T1000 (cell line): Measurements from ENCODE around the gene MRPS12.
"Not testable (repeated sequence)": the region's sequence is repeated elsewhere in the genome, so short reads cannot be mapped to it uniquely, and the experiment has no call there.

Experiments
- DNase-seq: peaks from one replicate; lab custom pipeline; 2025; ENCODE audit warnings: mixed read lengths; lab: John Stamatoyannopoulos, UW

MRPS12 gene

GRCh38 chr19:38939957-38940356 is 9.2 kb downstream of the MRPS12 start:
- DNase-seq, result no peak

- DNase-seq, result not testable (repeated sequence)
Measured at GRCh38 chr19:38941466-38941865, 10.7 kb downstream of the MRPS12 start.

- DNase-seq, result no peak
Measured at GRCh38 chr19:38941979-38942378, 11.2 kb downstream of the MRPS12 start.

- DNase-seq, result no peak
Measured at GRCh38 chr19:38942471-38943181, 11.9 kb downstream of the MRPS12 start.

GRCh38 chr19:38944981-38945506 is 14.3 kb downstream of the MRPS12 start:
- no peak for DNase-seq

- DNase-seq, result no peak
Measured at GRCh38 chr19:38945562-38946228, 15.0 kb downstream of the MRPS12 start.

GRCh38 chr19:38946229-38947010 is 15.7 kb downstream of the MRPS12 start:
- no peak for DNase-seq

- DNase-seq, result no peak
Measured at GRCh38 chr19:38949580-38950367, 19.0 kb downstream of the MRPS12 start.

- no peak for DNase-seq
Measured at GRCh38 chr19:38951187-38951586, 20.4 kb downstream of the MRPS12 start.

GRCh38 chr19:38952395-38953165 is 21.8 kb downstream of the MRPS12 start:
- DNase-seq, result no peak

GRCh38 chr19:38953677-38954076 is 22.9 kb downstream of the MRPS12 start:
- DNase-seq, result no peak

GRCh38 chr19:38956264-38956663 is 25.5 kb downstream of the MRPS12 start:
- DNase-seq, result no peak

- DNase-seq, result no peak
Measured at GRCh38 chr19:38958301-38958700, 27.6 kb downstream of the MRPS12 start.

- DNase-seq, result no peak
Measured at GRCh38 chr19:38959618-38960017, 28.9 kb downstream of the MRPS12 start.

GRCh38 chr19:38964738-38965137 is 34.0 kb downstream of the MRPS12 start:
- DNase-seq, result no peak

GRCh38 chr19:38966149-38966548 is 35.4 kb downstream of the MRPS12 start:
- not testable (repeated sequence) for DNase-seq

- no peak for DNase-seq
Measured at GRCh38 chr19:38970664-38971532, 40.2 kb downstream of the MRPS12 start.

GRCh38 chr19:38971672-38972071 is 40.9 kb downstream of the MRPS12 start:
- DNase-seq, result no peak

GRCh38 chr19:38974624-38975213 is 44.0 kb downstream of the MRPS12 start:
- no peak for DNase-seq
